Measurements from ENCODE around the gene ACBD4. TPM values are rescaled to one million over a fixed set of nuclear protein-coding genes. Genes with fewer than 3 reads are reported as not detected.

Gene ACBD4
- polyA plus RNA-seq, 1 donor from 2014 or later: 3.1 TPM

- H4K20me1 ChIP-seq (ENCODE audit: insufficient read depth): no peaks in the 10 kb centered on the region
- no peaks in the 10 kb centered on the region for H3K9me2 ChIP-seq (ENCODE audit: insufficient read depth, low read length)
- H3K79me2 ChIP-seq (replicated peaks; ENCODE audit: insufficient read depth, low read length): no peaks in the 10 kb centered on the region
- H3K4me2 ChIP-seq (ENCODE audit: low read length): no peak overlapping the region
- H3K36me3 ChIP-seq (ENCODE audit: insufficient read depth, low read length): no peaks in the 10 kb centered on the region
- H3K9me3 ChIP-seq (ENCODE audit: low read length): no peaks in the 10 kb centered on the region
- no peak overlapping the region for H3K4me3 ChIP-seq (ENCODE audit: low read length)
- no peak overlapping the region for H3K9ac ChIP-seq (ENCODE audit: low read length)
- H3K27me3 ChIP-seq (ENCODE audit: insufficient read depth, low read depth, low read length): no peaks in the 10 kb centered on the region
- no peak for TF ChIP-seq REST (IDR thresholded peaks at IDR 0.05; ENCODE audit: borderline replicate concordance)
- no peak for TF ChIP-seq EZH2 (IDR thresholded peaks at IDR 0.05; ENCODE audit: borderline replicate concordance, insufficient read depth, low read length, poor library complexity, severe bottlenecking)
- no peak for TF ChIP-seq EP300 (conservative IDR thresholded peaks at IDR 0.05; ENCODE audit: poor library complexity, severe bottlenecking)
- no peak for TF ChIP-seq CTCF (IDR thresholded peaks at IDR 0.05; ENCODE audit: poor library complexity, severe bottlenecking)
- no peak for TF ChIP-seq RAD21 (conservative IDR thresholded peaks at IDR 0.05)
- TF ChIP-seq TAF1 (IDR thresholded peaks at IDR 0.05; ENCODE audit: low read depth): no peak
- no peak for TF ChIP-seq POLR2AphosphoS5 (IDR thresholded peaks at IDR 0.05)
- no peak for TF ChIP-seq SMC3 (conservative IDR thresholded peaks at IDR 0.05; ENCODE audit: poor library complexity)
- TF ChIP-seq MXI1 (conservative IDR thresholded peaks at IDR 0.05; ENCODE audit: poor library complexity, severe bottlenecking): no peak
- no peak overlapping the region for H3K27ac ChIP-seq (ENCODE audit: low read length)
- H2AFZ ChIP-seq (ENCODE audit: low read depth, low read length): no peak overlapping the region
- H3F3A ChIP-seq (ENCODE audit: insufficient read depth, low read length, poor library complexity, severe bottlenecking): no peaks in the 10 kb centered on the region
These were observed 6.5 kb upstream of the ACBD4 start for GRCh38 chr17:45128989-45129388.

GRCh38 chr17:45129426-45129939, 6.0 kb upstream of the ACBD4 start:
- no peak overlapping the region for H3K9ac ChIP-seq (ENCODE audit: low read length)
- no peaks in the 10 kb centered on the region for H3K9me2 ChIP-seq (ENCODE audit: insufficient read depth, low read length)
- H2AFZ ChIP-seq (ENCODE audit: low read depth, low read length): no peak overlapping the region
- H3K9me3 ChIP-seq (ENCODE audit: low read length): no peaks in the 10 kb centered on the region
- H3K27me3 ChIP-seq (ENCODE audit: insufficient read depth, low read depth, low read length): no peaks in the 10 kb centered on the region
- no peak overlapping the region for H3K4me3 ChIP-seq (ENCODE audit: low read length)
- no peak overlapping the region for H3K27ac ChIP-seq (ENCODE audit: low read length)
- no peaks in the 10 kb centered on the region for H4K20me1 ChIP-seq (ENCODE audit: insufficient read depth)
- H3K36me3 ChIP-seq (ENCODE audit: insufficient read depth, low read length): no peaks in the 10 kb centered on the region
- TF ChIP-seq EP300 (conservative IDR thresholded peaks at IDR 0.05; ENCODE audit: poor library complexity, severe bottlenecking) (no peak), POLR2AphosphoS5 (IDR thresholded peaks at IDR 0.05) (no peak), EZH2 (IDR thresholded peaks at IDR 0.05; ENCODE audit: borderline replicate concordance, insufficient read depth, low read length, poor library complexity, severe bottlenecking) (no peak), REST (IDR thresholded peaks at IDR 0.05; ENCODE audit: borderline replicate concordance) (no peak), CTCF (IDR thresholded peaks at IDR 0.05; ENCODE audit: poor library complexity, severe bottlenecking) (no peak), MXI1 (conservative IDR thresholded peaks at IDR 0.05; ENCODE audit: poor library complexity, severe bottlenecking) (no peak), RAD21 (conservative IDR thresholded peaks at IDR 0.05) (no peak), TAF1 (IDR thresholded peaks at IDR 0.05; ENCODE audit: low read depth) (no peak), SMC3 (conservative IDR thresholded peaks at IDR 0.05; ENCODE audit: poor library complexity) (no peak)
- H3K4me2 ChIP-seq (ENCODE audit: low read length): no peak overlapping the region
- H3F3A ChIP-seq (ENCODE audit: insufficient read depth, low read length, poor library complexity, severe bottlenecking): no peaks in the 10 kb centered on the region
- no peaks in the 10 kb centered on the region for H3K79me2 ChIP-seq (replicated peaks; ENCODE audit: insufficient read depth, low read length)

Data from neural cell (in vitro differentiated cells).